Cardiac muscle cell (in vitro differentiated cells and primary cell): ENCODE measurements around the gene C1orf21. TPM values are rescaled to one million over a fixed set of nuclear protein-coding genes. Genes with fewer than 3 reads are reported as not detected.

ENCODE experiments used
- DNase-seq, 2 donors: peaks; one replicate each; pipeline versions ENCODE4 v3.0.0 to v3.0.0-alpha.2; 2010 to 2017; ENCODE audit warnings: low read depth in 1 of 2, low spot score in 1 of 2
- H3K27ac ChIP-seq: fragments of 200-600 bp; sonication (generic); 2 replicates; pipeline ENCODE4 v1.5.1; 2016
- H3K27me3 ChIP-seq: fragments of 200-600 bp; sonication (generic); 2 replicates; pipeline ENCODE4 v1.6.0; 2016; ENCODE audit warnings: control low read depth
- H3K36me3 ChIP-seq: fragments of 200-600 bp; sonication (generic); 2 replicates; pipeline ENCODE4 v1.5.1; 2016; ENCODE audit warnings: control low read depth
- H3K4me1 ChIP-seq: fragments of 200-600 bp; sonication (generic); 2 replicates; pipeline ENCODE4 v1.8.1; 2017; ENCODE audit warnings: low read depth, mild to moderate bottlenecking, mixed run types
- H3K4me3 ChIP-seq: fragments of 200-600 bp; sonication (generic); 2 replicates; pipeline ENCODE4 v1.5.1; 2016; ENCODE audit warnings: mild to moderate bottlenecking
- H3K9me3 ChIP-seq: fragments of 200-600 bp; sonication (generic); 2 replicates; pipeline ENCODE4 v1.5.1; 2017; ENCODE audit warnings: low read depth, mild to moderate bottlenecking, control low read depth
- polyA plus RNA-seq: library from polyadenylated mRNA; unstranded; fragments of >200 nt; fragmentation: Nextera tagmentation; extraction: Ambion mirVana; gene quantifications from 2 replicates; pipeline ENCODE4 v1.2.1, GENCODE V29; 2016
- total RNA-seq: library from RNA; depleted of rRNA; stranded (reverse); fragments of >200 nt; gene quantifications from 2 replicates; pipeline ENCODE4 v1.2.3, GENCODE V29; 2016
- TF ChIP-seq, protein P1 (sequence below): IDR thresholded peaks from 2 replicates; pipeline ENCODE4 v1.5.1; 2012; ENCODE audit warnings: low read depth, mild to moderate bottlenecking, low read length

The C1orf21 gene
- total and polyA plus RNA-seq, 2 experiments from 2014 or later = 10.9 to 26.8 TPM

DNA sequence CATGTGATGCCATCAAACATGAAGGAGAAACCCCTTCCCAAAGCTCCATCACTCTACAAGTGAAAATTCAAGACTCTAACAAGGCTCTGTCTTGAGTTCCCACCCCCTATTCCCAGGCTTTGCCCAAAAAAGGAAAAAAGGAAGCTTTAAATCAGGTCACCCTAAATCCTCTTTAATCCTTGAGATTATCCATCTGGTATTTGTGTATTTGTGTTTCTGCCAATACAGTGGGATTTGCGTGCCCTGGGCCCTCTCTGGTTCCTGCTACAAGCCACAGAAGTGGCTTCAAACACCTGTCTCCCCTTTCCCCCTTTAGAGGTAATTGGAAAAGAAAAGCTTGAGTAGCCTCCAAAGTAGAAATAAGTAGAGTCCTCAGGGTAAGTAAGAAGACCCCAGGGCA lies 247.5 kb downstream of the C1orf21 start:
- Histone ChIP-seq H3K27ac (no peak overlapping the region), H3K27me3 (no peaks in the 10 kb centered on the region), H3K36me3 (no peaks in the 10 kb centered on the region), H3K9me3 (no peaks in the 10 kb centered on the region), H3K4me1 (peaks cover 6% of the 10 kb centered on the region), H3K4me3 (no peak overlapping the region)
- TF ChIP-seq, protein P1, sequence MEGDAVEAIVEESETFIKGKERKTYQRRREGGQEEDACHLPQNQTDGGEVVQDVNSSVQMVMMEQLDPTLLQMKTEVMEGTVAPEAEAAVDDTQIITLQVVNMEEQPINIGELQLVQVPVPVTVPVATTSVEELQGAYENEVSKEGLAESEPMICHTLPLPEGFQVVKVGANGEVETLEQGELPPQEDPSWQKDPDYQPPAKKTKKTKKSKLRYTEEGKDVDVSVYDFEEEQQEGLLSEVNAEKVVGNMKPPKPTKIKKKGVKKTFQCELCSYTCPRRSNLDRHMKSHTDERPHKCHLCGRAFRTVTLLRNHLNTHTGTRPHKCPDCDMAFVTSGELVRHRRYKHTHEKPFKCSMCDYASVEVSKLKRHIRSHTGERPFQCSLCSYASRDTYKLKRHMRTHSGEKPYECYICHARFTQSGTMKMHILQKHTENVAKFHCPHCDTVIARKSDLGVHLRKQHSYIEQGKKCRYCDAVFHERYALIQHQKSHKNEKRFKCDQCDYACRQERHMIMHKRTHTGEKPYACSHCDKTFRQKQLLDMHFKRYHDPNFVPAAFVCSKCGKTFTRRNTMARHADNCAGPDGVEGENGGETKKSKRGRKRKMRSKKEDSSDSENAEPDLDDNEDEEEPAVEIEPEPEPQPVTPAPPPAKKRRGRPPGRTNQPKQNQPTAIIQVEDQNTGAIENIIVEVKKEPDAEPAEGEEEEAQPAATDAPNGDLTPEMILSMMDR = no peak
- DNase-seq = no peak

DNA sequence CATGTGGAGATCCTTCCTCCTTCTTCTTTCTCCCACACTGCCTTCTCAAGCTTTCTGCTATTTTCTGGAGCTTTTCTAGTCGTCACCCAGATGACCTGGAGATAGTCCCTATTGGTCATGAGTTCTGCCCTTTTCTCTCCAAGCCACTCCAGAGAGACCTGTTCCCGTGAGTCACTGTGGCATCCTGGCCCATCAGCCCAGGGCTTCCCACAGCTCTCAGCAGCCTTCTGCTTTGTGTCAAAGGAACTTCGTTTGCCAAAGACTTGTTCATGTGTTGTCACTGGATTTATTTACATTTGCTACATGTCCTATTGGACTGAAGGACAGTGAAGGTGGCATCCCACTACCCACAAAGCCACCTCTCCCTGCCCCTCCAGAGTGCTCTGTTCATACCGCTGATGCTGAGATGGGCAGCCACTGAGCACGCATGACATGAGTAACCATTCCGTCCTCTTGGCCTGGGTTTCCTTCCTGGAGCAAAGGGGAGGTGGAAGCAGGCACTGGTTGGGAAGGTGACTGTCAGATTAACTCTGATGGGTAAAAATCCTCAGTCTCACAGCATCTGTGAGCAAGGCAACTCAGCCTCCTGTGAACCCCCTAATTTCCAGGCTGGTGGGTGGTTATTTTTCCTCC lies 248.6 kb downstream of the C1orf21 start:
- Histone ChIP-seq H3K27ac (no peak overlapping the region), H3K36me3 (no peaks in the 10 kb centered on the region)
- TF ChIP-seq, protein P1 = no peak

DNA sequence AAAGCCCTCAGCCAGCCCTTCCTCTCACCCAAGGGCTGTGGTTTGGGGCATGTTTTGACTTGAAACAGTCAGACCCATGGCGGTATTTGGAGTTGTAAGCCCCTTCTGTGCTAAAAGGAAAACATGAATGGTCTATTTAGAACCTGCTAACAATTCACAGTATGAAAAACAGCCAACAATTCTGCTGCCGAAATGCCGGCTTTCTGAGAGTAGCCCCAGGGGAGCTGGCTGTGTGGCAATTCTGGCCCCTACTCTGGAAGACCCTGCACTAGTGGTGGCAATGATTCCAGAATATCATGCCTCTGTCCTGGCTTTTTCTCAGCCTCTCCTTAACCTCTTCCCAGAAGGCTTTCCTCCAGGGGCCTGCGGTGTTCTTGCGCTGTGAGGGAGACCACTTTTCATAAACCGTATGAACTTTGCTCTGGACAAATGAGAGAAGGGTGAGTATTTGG lies 249.2 kb downstream of the C1orf21 start:
- no peaks in the 10 kb centered on the region for H3K4me1 ChIP-seq
- no peaks in the 10 kb centered on the region for H3K36me3 ChIP-seq
- H3K27ac ChIP-seq = no peak overlapping the region
- no peak overlapping the region for H3K4me3 ChIP-seq
- TF ChIP-seq, protein P1 = no peak
- H3K27me3 ChIP-seq = no peaks in the 10 kb centered on the region
- no peaks in the 10 kb centered on the region for H3K9me3 ChIP-seq
- no peak for DNase-seq

More for the DNA sequence above, 248.6 kb downstream of the C1orf21 start:
- Histone ChIP-seq H3K4me1 (no peaks in the 10 kb centered on the region), H3K27me3 (no peaks in the 10 kb centered on the region), H3K9me3 (no peaks in the 10 kb centered on the region), H3K4me3 (no peak overlapping the region)
- DNase-seq = no peak

DNA sequence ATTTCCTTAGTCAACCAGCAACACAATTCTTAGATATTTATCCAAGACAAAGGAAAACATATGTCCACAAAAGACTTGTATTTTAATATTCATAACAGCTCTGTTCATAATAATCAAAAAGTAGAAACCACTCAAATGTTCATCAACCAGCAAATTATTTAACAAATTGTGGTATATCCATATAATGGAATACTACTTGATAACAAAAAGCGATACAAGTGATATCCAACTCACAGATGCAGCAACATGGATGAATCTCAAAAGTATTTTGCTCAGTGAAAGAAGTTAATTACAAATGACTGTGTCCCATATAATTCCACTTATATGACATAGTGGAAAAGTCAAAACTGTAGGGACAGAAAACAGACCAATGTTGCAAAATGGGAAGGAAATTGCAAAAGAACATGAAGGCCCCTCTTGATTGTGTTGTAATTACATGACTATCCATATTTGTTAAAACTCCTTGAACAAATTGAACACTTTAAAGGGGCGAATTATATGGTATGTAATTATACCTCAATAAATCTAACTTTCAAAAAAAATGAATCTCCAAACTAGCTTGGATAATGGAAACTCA lies 250.9 kb downstream of the C1orf21 start:
- Histone ChIP-seq H3K27me3 (no peaks in the 10 kb centered on the region), H3K4me1 (no peaks in the 10 kb centered on the region), H3K36me3 (no peaks in the 10 kb centered on the region), H3K4me3 (no peak overlapping the region), H3K27ac (no peak overlapping the region), H3K9me3 (no peaks in the 10 kb centered on the region)
- DNase-seq = no peak
- TF ChIP-seq, protein P1 = no peak

DNA sequence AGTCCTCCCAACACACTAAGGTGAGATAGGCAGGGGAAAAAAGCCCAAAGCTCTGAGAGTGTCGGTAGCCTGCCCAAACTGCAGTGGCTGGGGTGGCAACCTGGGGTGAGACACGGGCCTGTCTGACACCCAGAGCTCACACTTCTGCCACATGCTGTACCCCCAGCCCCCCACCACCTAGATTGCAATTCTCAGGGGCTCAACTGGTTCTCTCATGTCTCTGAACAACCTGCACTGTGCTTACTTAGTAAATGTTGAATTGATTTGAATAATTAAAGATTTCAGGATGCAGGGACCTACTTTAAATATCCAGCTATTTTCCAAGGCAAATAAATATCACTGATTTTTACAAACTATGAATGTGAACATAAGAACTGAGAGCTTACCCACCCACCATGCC lies 252.4 kb downstream of the C1orf21 start:
- TF ChIP-seq, protein P1 = no peak
- H3K4me3 ChIP-seq = no peak overlapping the region
- H3K27ac ChIP-seq = no peak overlapping the region
- DNase-seq = no peak
- H3K9me3 ChIP-seq = no peaks in the 10 kb centered on the region
- no peaks in the 10 kb centered on the region for H3K36me3 ChIP-seq
- no peaks in the 10 kb centered on the region for H3K27me3 ChIP-seq
- H3K4me1 ChIP-seq = no peaks in the 10 kb centered on the region
